ENCODE results near the gene HTR3C. TPM values are rescaled to one million over a fixed set of nuclear protein-coding genes. Genes with fewer than 3 reads are reported as not detected.

Gene HTR3C
- total RNA-seq, 1 experiment from 2014 or later, result not detected

DNA sequence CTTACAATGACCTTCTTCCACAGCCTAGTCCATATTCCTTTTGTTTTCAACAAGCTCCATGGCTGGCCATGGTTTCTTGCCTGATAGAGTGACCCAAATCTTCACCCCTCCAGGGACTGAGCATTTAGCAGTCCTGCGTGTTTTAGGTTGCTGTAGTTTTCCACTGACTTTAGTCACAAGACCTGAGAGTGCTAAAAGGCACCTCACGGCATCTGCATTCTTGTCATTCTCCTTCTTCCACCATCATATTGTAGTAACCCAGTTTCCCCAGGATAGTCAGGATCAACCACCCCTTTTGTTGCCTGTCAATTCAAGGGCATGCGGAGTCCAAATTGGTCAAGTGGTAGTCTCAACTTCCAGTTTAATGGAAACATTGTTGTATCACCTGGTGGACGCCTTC is 20.8 kb downstream of the HTR3C start:
- POLR2A ChIA-PET (ENCODE audit: low non-redundant PET), result no interaction called here

DNA sequence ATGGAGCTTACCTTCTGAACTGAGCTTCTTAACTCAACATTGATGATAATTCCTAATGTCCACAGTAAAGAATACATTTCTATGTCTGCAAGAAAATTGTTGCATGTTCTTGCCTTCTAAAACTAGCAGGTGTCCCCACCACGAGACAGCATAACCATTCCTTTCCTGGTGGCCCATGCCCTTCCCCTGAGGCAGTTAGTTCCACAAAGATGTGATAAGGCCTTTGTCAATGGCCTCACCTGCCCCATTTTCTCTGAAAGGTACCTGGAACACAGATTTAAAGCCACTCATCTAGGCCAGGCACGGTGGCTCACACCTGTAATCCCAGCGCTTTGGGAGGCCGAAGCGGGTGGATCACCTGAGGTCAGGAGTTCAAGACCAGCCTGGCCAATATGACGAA is 23.1 kb downstream of the HTR3C start:
- Histone ChIP-seq H3K27me3 (replicated peaks; ENCODE audit: insufficient read depth, low read depth, low read length, poor library complexity) (no peaks in the 10 kb centered on the region), H3K4me1 (ENCODE audit: insufficient read depth, low read length, poor library complexity, severe bottlenecking) (no peaks in the 10 kb centered on the region), H3K4me3 (ENCODE audit: low read depth, low read length, poor library complexity, severe bottlenecking) (no peak overlapping the region), H3K27ac (ENCODE audit: low read depth, low read length, poor library complexity, severe bottlenecking) (no peak overlapping the region), H3K36me3 (ENCODE audit: insufficient read depth, low read length, poor library complexity, severe bottlenecking) (no peaks in the 10 kb centered on the region), H3K9me3 (ENCODE audit: low read depth, low read length, poor library complexity, severe bottlenecking) (no peaks in the 10 kb centered on the region)
- CTCF ChIA-PET, result no interaction called here
- TF ChIP-seq EZH2 (IDR thresholded peaks at IDR 0.05; ENCODE audit: borderline replicate concordance, low read depth, low read length, poor library complexity, severe bottlenecking) (no peak), CTCF (conservative IDR thresholded peaks at IDR 0.05; ENCODE audit: low read depth, low read length) (no peak)
- POLR2A ChIA-PET (ENCODE audit: low non-redundant PET), result no interaction called here
- no TSS peak for BruUV-seq (replicated peaks)
- intact Hi-C loops (cut with micrococcal nuclease; ENCODE audit: unreplicated experiment), result no loop called here
- no peak for DNase-seq (ENCODE audit: low spot score)

More for the DNA sequence above, 20.8 kb downstream of the HTR3C start:
- H3K27me3 ChIP-seq (replicated peaks; ENCODE audit: insufficient read depth, low read depth, low read length, poor library complexity), result no peaks in the 10 kb centered on the region
- peaks cover 4% of the 10 kb centered on the region for H3K9me3 ChIP-seq (ENCODE audit: low read depth, low read length, poor library complexity, severe bottlenecking)
- no peak overlapping the region for H3K4me3 ChIP-seq (ENCODE audit: low read depth, low read length, poor library complexity, severe bottlenecking)
- no peak overlapping the region for H3K27ac ChIP-seq (ENCODE audit: low read depth, low read length, poor library complexity, severe bottlenecking)
- no peaks in the 10 kb centered on the region for H3K4me1 ChIP-seq (ENCODE audit: insufficient read depth, low read length, poor library complexity, severe bottlenecking)
- H3K36me3 ChIP-seq (ENCODE audit: insufficient read depth, low read length, poor library complexity, severe bottlenecking), result no peaks in the 10 kb centered on the region
- CTCF ChIA-PET, result no interaction called here
- BruUV-seq (replicated peaks), result no TSS peak
- intact Hi-C loops (cut with micrococcal nuclease; ENCODE audit: unreplicated experiment), result no loop called here
- no peak for DNase-seq (ENCODE audit: low spot score)
- no peak for TF ChIP-seq EZH2 (IDR thresholded peaks at IDR 0.05; ENCODE audit: borderline replicate concordance, low read depth, low read length, poor library complexity, severe bottlenecking)
- TF ChIP-seq CTCF (conservative IDR thresholded peaks at IDR 0.05; ENCODE audit: low read depth, low read length), result no peak

- Histone ChIP-seq H3K27me3 (replicated peaks; ENCODE audit: insufficient read depth, low read depth, low read length, poor library complexity) (no peaks in the 10 kb centered on the region), H3K27ac (ENCODE audit: low read depth, low read length, poor library complexity, severe bottlenecking) (no peak overlapping the region), H3K36me3 (ENCODE audit: insufficient read depth, low read length, poor library complexity, severe bottlenecking) (no peaks in the 10 kb centered on the region), H3K4me3 (ENCODE audit: low read depth, low read length, poor library complexity, severe bottlenecking) (no peak overlapping the region), H3K4me1 (ENCODE audit: insufficient read depth, low read length, poor library complexity, severe bottlenecking) (no peaks in the 10 kb centered on the region), H3K9me3 (ENCODE audit: low read depth, low read length, poor library complexity, severe bottlenecking) (no peaks in the 10 kb centered on the region)
- ChIA-PET CTCF (no interaction called here), POLR2A (ENCODE audit: low non-redundant PET) (no interaction called here)
- intact Hi-C loops (cut with micrococcal nuclease; ENCODE audit: unreplicated experiment), result no loop called here
- no TSS peak for BruUV-seq (replicated peaks)
- TF ChIP-seq EZH2 (IDR thresholded peaks at IDR 0.05; ENCODE audit: borderline replicate concordance, low read depth, low read length, poor library complexity, severe bottlenecking) (no peak), CTCF (conservative IDR thresholded peaks at IDR 0.05; ENCODE audit: low read depth, low read length) (no peak)
- DNase-seq (ENCODE audit: low spot score), result no peak
Observed at GRCh38 chr3:184077881-184078280, 25.0 kb downstream of the HTR3C start.

Data from A673 (cell line).